Osteocyte (in vitro differentiated cells): Measurements from ENCODE around the gene DNAJB11. TPM values are rescaled to one million over a fixed set of nuclear protein-coding genes. Genes with fewer than 3 reads are reported as not detected.
"Not testable (repeated sequence)": the region's sequence is repeated elsewhere in the genome, so short reads cannot be mapped to it uniquely, and the experiment has no call there.

Experiments
- DNase-seq: peaks from one replicate; pipeline ENCODE4 v3.0.0; 2021; ENCODE audit warnings: mixed read lengths; ENCODE audit not compliant: unreplicated experiment; ENCODE audit errors: extremely low spot score
- H3K27ac Mint-ChIP-seq: one replicate; pipeline ENCODE4 v1.8.0; 2021; ENCODE audit warnings: mild to moderate bottlenecking, mixed read lengths; ENCODE audit not compliant: unreplicated experiment
- H3K27me3 Mint-ChIP-seq: one replicate; pipeline ENCODE4 v1.8.0; 2021; ENCODE audit warnings: mixed read lengths; ENCODE audit not compliant: unreplicated experiment
- H3K36me3 Mint-ChIP-seq: one replicate; pipeline ENCODE4 v1.8.0; 2021; ENCODE audit warnings: mixed read lengths; ENCODE audit not compliant: unreplicated experiment
- H3K4me1 Mint-ChIP-seq: one replicate; pipeline ENCODE4 v1.8.0; 2021; ENCODE audit warnings: mixed read lengths; ENCODE audit not compliant: unreplicated experiment
- H3K4me3 Mint-ChIP-seq: one replicate; pipeline ENCODE4 v1.8.0; 2021; ENCODE audit warnings: mild to moderate bottlenecking, moderate library complexity, mixed read lengths; ENCODE audit not compliant: unreplicated experiment
- H3K9me3 Mint-ChIP-seq: one replicate; pipeline ENCODE4 v1.8.0; 2021; ENCODE audit warnings: mixed read lengths; ENCODE audit not compliant: unreplicated experiment
- CTCF ChIP-seq: fragments of 200-600 bp; sonication (generic); IDR thresholded peaks from 2 replicates; pipeline ENCODE4 v1.5.0; 2021; ENCODE audit warnings: antibody characterized with exemption, mild to moderate bottlenecking, moderate library complexity
- total RNA-seq: library from RNA; stranded (reverse); gene quantifications from 2 replicates; pipeline ENCODE4 v1.2.1, GENCODE V29; 2021

The DNAJB11 gene
- total RNA-seq, 1 donor from 2014 or later, result 75.8 TPM

- Mint-ChIP-seq H3K4me3 (no peak overlapping the region), H3K9me3 (no peaks in the 10 kb centered on the region), H3K4me1 (peaks cover 24% of the 10 kb centered on the region), H3K36me3 (peaks cover 13% of the 10 kb centered on the region), H3K27ac (no peak overlapping the region), H3K27me3 (no peaks in the 10 kb centered on the region)
- DNase-seq, result no peak
- TF ChIP-seq CTCF, result no peak
Observed at GRCh38 chr3:186564586-186564985, 5.9 kb upstream of the DNAJB11 start.

- TF ChIP-seq CTCF, result no peak
- no peaks in the 10 kb centered on the region for H3K9me3 Mint-ChIP-seq
Observed at GRCh38 chr3:186566772-186567071, 3.8 kb upstream of the DNAJB11 start.

GRCh38 chr3:186567072-186567921, 3.2 kb upstream of the DNAJB11 start, which contains the start of gene TBCCD1:
Gene TBCCD1 (minus strand): TSS chr3:186567339. CDS start chr3:186564329, 3,010 bp downstream.
- Mint-ChIP-seq H3K27me3 (no peaks in the 10 kb centered on the region), H3K4me3 (peak within 1 kb of the TSS; percentile 92), H3K4me1 (peaks cover 41% of the 10 kb centered on the region), H3K9me3 (no peaks in the 10 kb centered on the region), H3K27ac (peak within 1 kb of the TSS; percentile 91), H3K36me3 (peaks cover 5% of the 10 kb centered on the region)
- DNase-seq, result peak; percentile 98
- TF ChIP-seq CTCF, result no peak

More at GRCh38 chr3:186566772-186567071, 3.8 kb upstream of the DNAJB11 start:
- Mint-ChIP-seq H3K4me3 (peak overlapping the region; percentile 92), H3K36me3 (peaks cover 8% of the 10 kb centered on the region), H3K4me1 (peaks cover 38% of the 10 kb centered on the region), H3K27me3 (no peaks in the 10 kb centered on the region), H3K27ac (peak overlapping the region; percentile 91)
- no peak for DNase-seq

- not testable (repeated sequence) for H3K36me3 Mint-ChIP-seq, H3K9me3 Mint-ChIP-seq, DNase-seq, H3K27me3 Mint-ChIP-seq, H3K27ac Mint-ChIP-seq
- Mint-ChIP-seq H3K4me1 (peaks cover 41% of the 10 kb centered on the region), H3K4me3 (peak overlapping the region; percentile 90)
Observed at GRCh38 chr3:186569361-186569760, 1.2 kb upstream of the DNAJB11 start.

- no peaks in the 10 kb centered on the region for H3K9me3 Mint-ChIP-seq
- no peaks in the 10 kb centered on the region for H3K27me3 Mint-ChIP-seq
- no peak for DNase-seq
- TF ChIP-seq CTCF, result no peak
- H3K27ac Mint-ChIP-seq, result peak overlapping the region; percentile 89
- peak overlapping the region; percentile 90 for H3K4me3 Mint-ChIP-seq
- peaks cover 37% of the 10 kb centered on the region for H3K4me1 Mint-ChIP-seq
- H3K36me3 Mint-ChIP-seq, result peaks cover 12% of the 10 kb centered on the region
Observed at GRCh38 chr3:186569779-186570095, 783 bp upstream of the DNAJB11 start.
